IMR-90 (cell line): ENCODE measurements around the gene TXNDC9. TPM values are rescaled to one million over a fixed set of nuclear protein-coding genes. Genes with fewer than 3 reads are reported as not detected.
"Not testable (repeated sequence)": the region's sequence is repeated elsewhere in the genome, so short reads cannot be mapped to it uniquely, and the experiment has no call there.

ENCODE experiments used
- ATAC-seq: fragments of 200-7000 bp; cut with Tn5 transposase; 2 replicates; pipeline ENCODE4 v1.9.1; 2020; ENCODE audit warnings: low read depth, mild to moderate bottlenecking, moderate library complexity
- BruUV-seq: library from RNA; stranded (reverse); fragments of 400-500 nt; replicated peaks from 2 replicates; lab custom pipeline; 2021; lab: Mats Ljungman, UMichigan
- CTCF ChIA-PET: fragments of 300-600 bp; formaldehyde crosslinking; extraction: SDS; loops from one replicate; lab custom pipeline; 2021; ENCODE audit warnings: antibody characterized with exemption; lab: Yijun Ruan, JAX
- POLR2A ChIA-PET: fragments of 300-600 bp; sonication (Branson Sonifier 250); formaldehyde crosslinking; loops from one replicate; lab custom pipeline; 2022; ENCODE audit warnings: antibody characterized with exemption; ENCODE audit not compliant: unreplicated experiment; lab: Charles Lee
- DNase-seq: peaks from one replicate; pipeline ENCODE4 v3.0.0; 2013
- H2AFZ ChIP-seq: replicated peaks from 2 replicates; pipeline ENCODE3; 2013; ENCODE audit warnings: low read length, mild to moderate bottlenecking; ENCODE audit not compliant: poor library complexity
- H2AK5ac ChIP-seq: 2 replicates; pipeline ENCODE4 v1.6.1; 2013; ENCODE audit warnings: low read depth, low read length, inconsistent platforms
- H2AK9ac ChIP-seq: replicated peaks from 2 replicates; pipeline ENCODE3; 2013; ENCODE audit warnings: mild to moderate bottlenecking, low read depth, low read length, moderate library complexity; ENCODE audit not compliant: poor library complexity
- H2BK120ac ChIP-seq: 2 replicates; pipeline ENCODE4 v1.6.1; 2013; ENCODE audit warnings: low read depth, low read length, inconsistent platforms
- H2BK15ac ChIP-seq: 3 replicates; pipeline ENCODE4 v1.6.1; 2013; ENCODE audit warnings: low read depth, low read length, inconsistent platforms
- H2BK20ac ChIP-seq: 2 replicates; pipeline ENCODE4 v1.6.1; 2013; ENCODE audit warnings: low read depth, mild to moderate bottlenecking, inconsistent platforms, low read length, moderate library complexity
- H2BK5ac ChIP-seq: 2 replicates; pipeline ENCODE4 v1.6.1; 2013; ENCODE audit warnings: mild to moderate bottlenecking, low read depth, low read length, inconsistent platforms; ENCODE audit not compliant: poor library complexity, severe bottlenecking
- H3K14ac ChIP-seq: replicated peaks from 2 replicates; pipeline ENCODE4 v1.6.1; 2013; ENCODE audit warnings: low read depth, low read length, inconsistent platforms
- H3K18ac ChIP-seq: 2 replicates; pipeline ENCODE4 v1.6.1; 2013; ENCODE audit warnings: low read depth, low read length, control low read depth
- H3K23ac ChIP-seq: 2 replicates; pipeline ENCODE4 v1.6.1; 2013; ENCODE audit warnings: low read depth, low read length, inconsistent platforms
- H3K27ac ChIP-seq: 2 replicates; pipeline ENCODE4 v1.5.1; 2013; ENCODE audit warnings: mild to moderate bottlenecking, control low read depth, low read length; ENCODE audit not compliant: insufficient read depth
- H3K27me3 ChIP-seq: 2 replicates; pipeline ENCODE4 v1.6.1; 2013; ENCODE audit warnings: low read length; ENCODE audit not compliant: control insufficient read depth, insufficient read depth
- H3K36me3 ChIP-seq: 2 replicates; pipeline ENCODE4 v1.6.1; 2013; ENCODE audit warnings: low read length, mixed read lengths; ENCODE audit not compliant: control insufficient read depth, insufficient read depth
- H3K4ac ChIP-seq: 2 replicates; pipeline ENCODE4 v1.6.1; 2013; ENCODE audit warnings: low read depth, low read length, inconsistent platforms
- H3K4me1 ChIP-seq: 2 replicates; pipeline ENCODE4 v1.6.1; 2013; ENCODE audit warnings: low read length, mixed read lengths; ENCODE audit not compliant: control insufficient read depth, insufficient read depth
- H3K4me2 ChIP-seq: 2 replicates; pipeline ENCODE4 v1.6.1; 2013; ENCODE audit warnings: low read depth, mild to moderate bottlenecking, control low read depth, low read length, moderate library complexity
- H3K4me3 ChIP-seq: 2 replicates; pipeline ENCODE4 v1.5.1; 2013; ENCODE audit warnings: low read depth, mild to moderate bottlenecking, control low read depth, low read length, moderate library complexity; ENCODE audit not compliant: insufficient read depth
- H3K56ac ChIP-seq: 2 replicates; pipeline ENCODE4 v1.6.1; 2013; ENCODE audit warnings: low read length, inconsistent platforms; ENCODE audit not compliant: insufficient read depth; ENCODE audit errors: extremely low read depth
- H3K79me1 ChIP-seq, 2 experiments: 2 replicates each; pipeline ENCODE4 v1.6.1; 2013; ENCODE audit warnings: low read length in 2 of 2, inconsistent platforms in 1 of 2, low read depth in 1 of 2
- H3K9ac ChIP-seq: 2 replicates; pipeline ENCODE4 v1.6.1; 2013; ENCODE audit warnings: low read depth, low read length, control low read depth
- H3K9me1 ChIP-seq: 2 replicates; pipeline ENCODE4 v1.6.1; 2013; ENCODE audit warnings: low read length, inconsistent platforms; ENCODE audit not compliant: insufficient read depth
- H3K9me3 ChIP-seq: 2 replicates; pipeline ENCODE4 v1.6.1; 2013; ENCODE audit warnings: low read length; ENCODE audit not compliant: control insufficient read depth, insufficient read depth
- H4K20me1 ChIP-seq: 2 replicates; pipeline ENCODE4 v1.6.1; 2013; ENCODE audit warnings: low read length, inconsistent platforms; ENCODE audit not compliant: insufficient read depth
- H4K5ac ChIP-seq: 2 replicates; pipeline ENCODE4 v1.6.1; 2013; ENCODE audit warnings: mild to moderate bottlenecking, low read depth, low read length, control low read depth
- H4K8ac ChIP-seq, 2 experiments: 2 replicates each; pipeline ENCODE4 v1.6.1; 2013; ENCODE audit warnings: low read depth in 2 of 2, low read length in 2 of 2, control low read depth in 1 of 2, inconsistent platforms in 1 of 2
- H4K91ac ChIP-seq: 2 replicates; pipeline ENCODE4 v1.6.1; 2013; ENCODE audit warnings: low read depth, low read length, inconsistent platforms; ENCODE audit not compliant: insufficient read depth
- WGBS, 2 experiments: methylation state at CpG; one replicate each; pipeline versions ENCODE4 v1.1.5 to v1.1.7; 2013; ENCODE audit warnings: missing lambda C conversion rate in 2 of 2; ENCODE audit not compliant: insufficient read length in 1 of 2; ENCODE audit errors: extremely low coverage in 2 of 2; 5-methylcytosine and 5-hydroxymethylcytosine counted together
- dilution Hi-C: fragments of 300-500 bp; cut with HindIII; formaldehyde crosslinking; loops from one replicate; pipeline ENCODE4 v1.14.3; 2018; ENCODE audit warnings: low sequenced_read_pairs; ENCODE audit not compliant: unreplicated experiment
- in situ Hi-C: fragments of 300-500 bp; cut with MboI; formaldehyde crosslinking; loops from 3 replicates; pipeline ENCODE4 v1.14.3; 2019; ENCODE audit warnings: low sequenced_read_pairs, inconsistent platforms, mixed read lengths
- intact Hi-C: fragments of 100-400 bp; cut with micrococcal nuclease; formaldehyde crosslinking; loops from 2 replicates; pipeline ENCODE4 v1.10.0; 2022
- polyA plus RNA-seq, 3 experiments: library from polyadenylated mRNA; depleted of rRNA; stranded (reverse); fragments of >200 nt; gene quantifications; 2 replicates each; pipeline ENCODE4 v1.2.3, GENCODE V29; 2012; ENCODE audit warnings: low replicate concordance in 1 of 3
- total RNA-seq: library from RNA; depleted of rRNA; stranded (reverse); fragments of >200 nt; gene quantifications from 2 replicates; pipeline ENCODE4 v1.2.3, GENCODE V29; 2012

Gene TXNDC9
- total and polyA plus RNA-seq, 2 of the 4 experiments (the other 2 are of a cell fraction) = 33.9 to 55.4 TPM

DNA sequence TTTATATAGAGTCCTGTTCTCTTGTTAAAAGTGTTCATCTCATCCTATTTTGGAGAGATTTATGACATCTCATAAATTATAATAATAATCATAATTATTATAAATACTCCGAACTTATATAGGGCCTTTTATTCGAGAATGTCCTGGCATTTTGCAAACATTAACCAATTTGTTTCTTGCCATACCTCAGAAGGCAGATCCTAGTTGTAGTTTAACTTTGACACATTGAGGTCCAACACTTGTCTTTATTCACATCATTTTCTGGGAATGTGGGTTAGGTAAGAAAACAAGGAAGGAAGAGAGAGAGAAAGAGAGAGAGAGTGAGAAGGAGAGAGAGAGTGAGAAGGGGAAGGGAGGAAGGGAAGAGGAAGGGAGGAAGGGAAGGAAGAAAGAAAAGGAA lies 35.0 kb downstream of the TXNDC9 start, which contains the start of gene LYG1:
TSS of gene LYG1 (minus strand) at position 101 of the 400 bp plus-strand sequence. CDS start 5,527 bp downstream, outside the sequence.
- WGBS, 2 experiments = no CpG with 5 or more reads among the region's 2 CpGs
- H3K4me2 ChIP-seq, ATAC-seq, H3K56ac ChIP-seq, H3K9me3 ChIP-seq, in situ Hi-C loops, dilution Hi-C loops, H3K79me1 ChIP-seq, BruUV-seq, H2BK15ac ChIP-seq, H3K4me3 ChIP-seq, H4K5ac ChIP-seq, H2BK5ac ChIP-seq, H3K9me1 ChIP-seq, H2AFZ ChIP-seq, H3K27me3 ChIP-seq, H4K8ac ChIP-seq, POLR2A ChIA-PET, H3K9ac ChIP-seq, H3K4me1 ChIP-seq, DNase-seq, H3K23ac ChIP-seq, intact Hi-C loops, H2AK9ac ChIP-seq, H3K27ac ChIP-seq, H3K4ac ChIP-seq, H2AK5ac ChIP-seq, H4K91ac ChIP-seq, H2BK20ac ChIP-seq, H2BK120ac ChIP-seq, H3K14ac ChIP-seq, H3K18ac ChIP-seq, H4K20me1 ChIP-seq, CTCF ChIA-PET, H3K36me3 ChIP-seq: not testable (repeated sequence)
